ENCODE data around the gene CRIP2.

The CRIP2 gene

DNA sequence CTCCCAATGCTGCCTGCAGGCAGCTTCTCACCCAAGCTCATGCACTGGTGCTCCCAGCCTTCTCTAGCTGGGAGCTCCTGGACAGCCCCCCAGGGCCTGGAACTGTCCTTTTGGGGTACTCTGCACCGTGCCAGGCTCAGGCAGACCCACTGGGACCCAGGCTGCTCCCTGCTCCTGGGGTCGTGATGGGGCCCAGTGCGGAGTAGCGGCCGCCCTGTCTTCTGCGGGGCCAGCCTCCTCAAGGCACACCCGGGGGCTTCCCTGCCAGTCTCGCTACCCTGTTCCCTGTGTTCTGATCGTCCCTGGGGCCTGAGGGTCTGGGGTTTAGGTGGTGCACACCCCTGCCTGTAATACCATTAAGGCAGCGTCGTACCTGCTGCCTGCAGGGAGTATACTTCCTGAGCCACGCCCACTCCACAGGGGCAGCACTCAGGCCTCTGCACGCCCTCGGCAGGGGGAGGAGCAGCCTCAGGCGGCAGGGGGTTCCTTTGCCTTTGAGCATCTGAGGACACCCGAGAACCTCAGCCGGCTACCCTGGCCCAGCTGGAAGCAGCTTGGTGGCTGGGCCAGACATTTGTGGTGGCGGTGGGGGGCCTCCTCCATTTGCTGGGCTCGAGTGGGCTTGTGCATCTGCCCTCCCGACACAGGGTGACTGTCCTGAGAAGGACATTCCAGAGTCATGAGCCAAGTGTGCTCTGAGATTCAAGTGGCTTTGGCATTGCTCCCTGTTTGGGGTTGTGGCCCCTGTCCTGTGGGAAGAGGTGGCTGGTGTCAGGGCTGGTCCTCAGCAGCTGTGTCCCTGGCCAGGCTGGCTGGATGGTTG is 9.2 kb upstream of the CRIP2 start:
- no peak for FAIRE-seq

DNA sequence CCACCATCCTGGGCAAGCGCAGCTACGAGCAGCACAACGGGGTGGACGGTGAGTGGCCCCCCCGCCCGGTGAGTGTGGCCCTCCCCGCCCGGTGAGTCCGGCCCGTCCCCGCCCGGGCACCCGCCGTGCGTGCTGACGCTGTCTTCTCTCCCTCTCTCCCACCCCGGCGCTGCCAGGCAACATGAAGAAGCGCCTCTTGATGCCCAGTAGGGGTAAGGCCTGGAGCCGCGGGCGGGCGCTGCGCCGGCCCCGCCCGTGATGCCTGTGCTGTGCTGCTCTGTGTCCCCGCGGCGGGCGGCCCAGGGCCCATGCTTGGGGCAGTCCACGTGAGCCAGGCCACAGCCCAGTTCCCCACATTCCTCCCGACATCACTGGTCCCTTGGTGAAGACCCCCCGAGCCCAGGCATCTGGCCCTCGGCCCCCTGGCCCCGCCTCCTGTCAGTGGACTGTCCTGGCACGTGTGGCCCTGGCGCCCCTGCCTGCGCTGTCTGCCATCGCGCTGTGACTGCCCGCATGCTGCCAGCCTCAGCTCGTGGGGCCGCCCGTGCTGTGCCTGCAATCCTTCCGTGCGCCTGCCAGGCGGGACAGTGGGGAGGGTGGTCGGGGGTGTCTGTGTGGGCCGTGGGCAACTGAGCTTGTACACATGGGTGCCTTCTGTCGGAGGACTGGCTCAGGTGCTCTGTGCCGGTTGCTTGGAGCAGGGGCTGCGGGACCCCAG is 7.9 kb upstream of the CRIP2 start:
- FAIRE-seq: no peak

DNA sequence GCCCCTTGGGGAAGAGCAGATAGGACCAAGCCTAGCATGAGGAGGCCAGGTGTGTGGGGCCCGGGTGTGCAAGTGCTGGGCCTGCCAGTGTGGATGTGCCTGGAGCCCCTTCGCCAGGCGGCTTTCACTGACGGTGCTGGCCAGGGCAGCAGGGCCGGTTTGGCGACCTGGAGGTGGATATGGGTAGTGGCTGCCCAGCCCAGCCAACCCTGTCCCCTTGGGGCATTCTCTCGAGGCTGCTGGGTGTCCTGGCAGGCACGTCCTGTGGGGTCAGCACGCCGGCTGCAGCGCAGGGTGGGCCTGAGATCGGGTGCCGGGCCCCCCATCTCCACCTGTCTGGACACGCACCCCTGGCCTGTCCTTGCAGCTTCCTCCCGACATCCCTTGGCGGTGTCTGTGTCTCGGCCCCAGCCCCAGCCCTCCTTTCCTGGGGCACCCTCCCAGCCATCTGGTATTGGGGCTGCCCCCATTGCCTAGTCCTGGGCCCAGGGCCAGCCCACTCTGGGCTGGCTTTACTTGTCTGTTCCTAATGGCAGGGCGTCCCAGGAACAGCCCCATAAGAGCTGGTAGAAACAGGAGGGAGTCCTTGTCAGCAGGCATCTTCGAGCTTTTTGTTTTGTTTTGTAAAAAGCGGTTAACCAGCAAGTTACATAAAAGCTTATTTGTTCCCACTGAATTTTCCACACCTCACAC is 7.2 kb upstream of the CRIP2 start:
- no peak for FAIRE-seq

DNA sequence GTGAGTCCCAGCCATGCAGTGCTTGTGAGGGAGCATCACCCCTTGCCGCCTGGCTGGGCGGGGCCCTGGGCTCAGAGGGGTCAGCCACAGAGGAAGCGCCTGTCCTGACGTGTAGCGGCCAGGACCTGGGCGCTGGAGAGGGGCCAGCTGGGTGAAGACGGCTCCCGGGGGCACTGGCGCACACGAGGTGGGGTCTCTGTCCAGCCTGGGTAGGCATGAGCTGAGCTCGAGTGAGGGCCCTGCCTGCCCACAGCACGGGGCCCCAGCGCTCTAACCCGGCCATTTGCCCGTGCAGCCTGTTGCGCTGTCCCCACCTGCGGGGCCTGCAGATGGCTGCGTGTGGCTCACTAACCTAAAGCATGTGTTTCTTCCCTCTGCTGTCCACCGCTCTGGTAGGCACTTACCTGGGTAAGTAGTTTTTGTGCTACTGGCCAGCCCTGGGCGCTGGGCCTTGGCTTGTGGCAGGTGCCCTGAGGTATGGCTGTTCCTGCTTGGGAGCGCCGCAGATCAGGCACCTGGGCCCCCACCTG is 6.6 kb upstream of the CRIP2 start:
- no peak for FAIRE-seq

DNA sequence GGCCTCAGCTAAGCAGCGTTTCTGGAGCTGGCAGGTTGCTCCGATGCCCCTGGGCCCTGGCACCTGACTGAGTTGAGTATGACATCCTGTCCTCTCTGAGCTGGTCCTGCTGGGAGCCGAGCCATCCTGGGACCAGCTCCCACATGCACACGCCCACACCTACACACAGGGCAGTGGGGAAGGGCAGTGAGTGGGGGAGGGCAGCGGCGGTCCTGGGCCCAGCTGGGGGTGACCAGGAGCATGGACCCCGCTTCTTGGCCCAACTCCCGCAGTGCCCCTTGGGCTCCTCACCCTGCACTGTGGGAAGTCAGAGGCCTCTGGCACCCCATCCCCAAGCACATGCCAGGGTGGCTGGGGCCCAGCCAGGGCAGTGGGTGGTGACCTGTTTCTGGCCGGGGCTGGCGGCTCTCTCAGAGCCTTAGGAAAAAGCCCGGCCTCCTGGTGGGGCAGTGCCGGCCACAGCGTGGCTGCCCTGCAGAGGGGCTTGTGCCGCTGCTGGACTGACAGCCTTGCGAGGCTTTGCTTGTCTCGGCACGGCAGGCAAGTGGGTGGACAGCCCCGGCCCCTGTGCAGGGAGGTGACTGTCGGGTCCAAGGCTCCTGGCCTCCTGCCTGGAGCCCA is 5.9 kb upstream of the CRIP2 start:
- FAIRE-seq: no peak

DNA sequence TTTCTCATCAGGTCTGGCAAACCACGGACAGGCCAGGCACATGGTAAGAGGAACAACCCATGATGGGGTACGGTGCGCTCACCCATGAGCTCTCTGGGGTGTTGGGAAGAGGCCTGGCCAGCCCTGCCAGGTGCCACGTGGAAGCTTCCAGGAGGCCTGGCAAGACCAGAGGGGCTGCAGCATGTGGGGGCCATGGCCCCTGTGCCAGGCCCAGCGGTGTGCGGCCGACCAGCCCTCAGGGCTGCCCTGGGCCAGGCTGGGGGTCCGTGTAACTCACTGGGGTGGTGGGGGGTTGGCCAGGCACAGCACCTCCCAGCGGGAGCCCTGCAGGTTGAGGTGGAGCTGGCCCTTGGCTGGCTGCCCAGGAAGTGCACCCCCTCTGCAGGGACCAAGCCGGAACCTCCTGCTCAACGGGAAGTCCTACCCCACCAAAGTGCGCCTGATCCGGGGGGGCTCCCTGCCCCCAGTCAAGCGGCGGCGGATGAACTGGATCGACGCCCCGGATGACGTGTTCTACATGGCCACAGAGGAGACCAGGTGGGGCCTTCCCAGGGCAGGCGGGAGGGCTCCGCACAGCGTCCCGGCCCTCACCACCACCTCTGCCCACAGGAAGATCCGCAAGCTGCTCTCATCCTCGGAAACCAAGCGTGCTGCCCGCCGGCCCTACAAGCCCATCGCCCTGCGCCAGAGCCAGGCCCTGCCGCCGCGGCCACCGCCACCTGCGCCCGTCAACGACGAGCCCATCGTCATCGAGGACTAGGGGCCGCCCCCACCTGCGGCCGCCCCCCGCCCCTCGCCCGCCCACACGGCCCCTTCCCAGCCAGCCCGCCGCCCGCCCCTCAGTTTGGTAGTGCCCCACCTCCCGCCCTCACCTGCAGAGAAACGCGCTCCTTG is 4.9 kb upstream of the CRIP2 start:
- no peak for FAIRE-seq

DNA sequence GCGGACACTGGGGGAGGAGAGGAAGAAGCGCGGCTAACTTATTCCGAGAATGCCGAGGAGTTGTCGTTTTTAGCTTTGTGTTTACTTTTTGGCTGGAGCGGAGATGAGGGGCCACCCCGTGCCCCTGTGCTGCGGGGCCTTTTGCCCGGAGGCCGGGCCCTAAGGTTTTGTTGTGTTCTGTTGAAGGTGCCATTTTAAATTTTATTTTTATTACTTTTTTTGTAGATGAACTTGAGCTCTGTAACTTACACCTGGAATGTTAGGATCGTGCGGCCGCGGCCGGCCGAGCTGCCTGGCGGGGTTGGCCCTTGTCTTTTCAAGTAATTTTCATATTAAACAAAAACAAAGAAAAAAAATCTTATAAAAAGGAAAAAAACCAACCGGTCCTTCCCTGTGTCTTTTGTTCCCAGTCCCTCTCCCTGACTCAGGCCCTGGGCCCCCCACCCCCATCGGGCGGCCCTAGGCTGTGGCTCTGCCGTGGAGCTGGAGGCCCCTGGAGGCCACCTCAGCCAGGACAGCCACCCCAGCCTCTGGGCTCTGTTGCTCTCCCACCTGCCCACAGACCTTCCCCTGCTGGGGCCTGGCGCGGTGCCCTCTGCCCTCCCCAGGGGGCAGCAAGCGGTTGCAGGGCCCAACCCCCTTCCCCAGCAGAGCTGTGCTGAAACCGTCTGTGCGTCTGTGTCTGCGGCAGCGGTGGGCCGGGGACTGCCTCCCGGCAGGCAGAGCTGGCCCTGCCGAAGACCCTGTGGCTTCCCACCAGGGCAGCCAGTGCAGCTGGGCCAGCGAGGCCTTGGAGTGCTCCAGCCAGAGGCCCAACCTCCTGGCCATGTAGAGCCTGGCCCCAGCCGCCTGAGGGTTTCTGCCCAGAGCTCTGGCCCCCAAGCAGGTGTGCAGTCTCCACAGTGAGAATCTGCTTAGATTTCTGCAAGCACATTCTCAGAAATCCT is 4.0 kb upstream of the CRIP2 start:
- peak; percentile 76 for FAIRE-seq

DNA sequence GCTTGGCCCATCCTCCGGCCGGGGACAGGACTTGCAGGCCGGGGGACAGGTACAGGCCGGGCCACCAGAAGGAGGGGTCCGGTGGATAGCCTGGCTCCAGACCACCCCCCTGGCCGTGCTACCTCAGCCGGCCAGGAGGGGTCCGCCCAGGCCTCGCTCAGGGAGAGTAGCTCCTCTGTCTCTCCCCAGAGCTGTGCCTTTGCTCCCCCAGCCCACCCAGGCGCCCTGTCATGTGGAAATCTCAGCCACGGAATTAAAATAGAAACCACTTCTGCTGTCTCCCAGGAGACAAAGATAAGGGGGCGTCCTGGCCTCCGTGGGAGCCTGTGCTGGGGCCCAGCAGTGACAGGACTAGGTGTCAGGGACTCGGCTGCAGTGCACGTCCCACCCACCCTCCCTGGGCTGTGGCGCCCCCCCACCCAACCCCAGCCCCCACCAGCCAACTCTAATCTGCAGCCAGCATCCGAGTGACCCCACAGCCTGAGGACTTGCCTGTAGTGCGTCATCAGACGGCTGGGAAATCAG is 3.3 kb upstream of the CRIP2 start:
- FAIRE-seq: no peak

DNA sequence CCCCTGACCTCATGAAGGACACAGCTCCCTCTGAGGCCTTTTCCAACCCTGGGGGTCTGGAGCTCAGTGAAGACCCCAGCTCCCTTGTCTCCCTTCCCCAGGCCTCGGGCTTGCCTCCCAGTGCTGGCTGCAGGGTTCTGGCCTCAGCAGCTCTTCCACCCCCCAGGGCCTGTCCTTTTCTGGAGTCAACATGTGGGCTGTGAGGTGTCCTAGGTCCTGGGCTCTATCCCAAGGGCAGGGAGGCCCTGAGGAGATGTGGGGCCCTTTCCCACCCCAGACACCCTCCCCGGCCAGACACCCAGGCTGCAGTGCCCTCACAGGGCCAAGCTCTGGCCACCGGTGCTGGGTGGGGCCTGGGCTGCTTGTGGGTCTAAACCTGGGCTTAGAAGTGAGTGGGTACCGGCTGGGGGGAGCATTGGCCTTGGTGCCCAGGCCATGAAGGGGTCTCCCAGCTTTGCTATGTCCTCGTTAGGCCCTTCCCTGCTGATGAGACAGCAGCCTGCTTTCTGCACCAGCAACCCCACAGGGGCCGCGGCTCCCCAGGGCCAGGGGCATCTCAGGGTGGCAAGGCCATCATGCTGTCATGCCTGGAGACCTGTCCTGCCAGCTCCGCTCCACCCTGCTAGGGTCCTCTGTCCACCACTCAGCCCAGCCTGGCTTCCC is 2.7 kb upstream of the CRIP2 start:
- no peak for FAIRE-seq

DNA sequence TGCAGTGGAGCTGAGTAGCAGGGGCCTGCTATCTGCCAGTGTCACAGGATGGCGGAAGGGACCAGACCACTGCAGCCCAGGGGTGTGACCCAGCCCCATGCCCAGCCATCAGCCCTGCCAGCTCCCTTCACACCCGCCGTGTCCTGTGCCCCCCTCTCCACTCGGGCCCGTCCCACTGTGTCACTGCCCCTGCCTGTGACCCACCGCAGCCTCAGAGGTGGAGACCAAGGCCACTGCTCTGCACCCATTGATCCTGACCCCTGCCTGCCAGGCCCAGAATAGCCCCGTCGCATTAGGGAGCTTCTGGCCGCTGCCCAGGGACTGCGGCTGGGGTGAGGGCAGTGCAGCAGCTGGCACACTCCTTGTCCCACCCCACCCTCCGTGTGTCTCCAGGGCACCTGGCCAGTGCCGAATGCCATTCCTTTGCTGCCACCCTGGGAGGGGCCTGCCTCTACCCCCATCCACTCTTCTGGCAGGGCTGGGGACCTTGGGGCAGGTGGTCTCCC is 2.1 kb upstream of the CRIP2 start:
- no peak for FAIRE-seq

DNA sequence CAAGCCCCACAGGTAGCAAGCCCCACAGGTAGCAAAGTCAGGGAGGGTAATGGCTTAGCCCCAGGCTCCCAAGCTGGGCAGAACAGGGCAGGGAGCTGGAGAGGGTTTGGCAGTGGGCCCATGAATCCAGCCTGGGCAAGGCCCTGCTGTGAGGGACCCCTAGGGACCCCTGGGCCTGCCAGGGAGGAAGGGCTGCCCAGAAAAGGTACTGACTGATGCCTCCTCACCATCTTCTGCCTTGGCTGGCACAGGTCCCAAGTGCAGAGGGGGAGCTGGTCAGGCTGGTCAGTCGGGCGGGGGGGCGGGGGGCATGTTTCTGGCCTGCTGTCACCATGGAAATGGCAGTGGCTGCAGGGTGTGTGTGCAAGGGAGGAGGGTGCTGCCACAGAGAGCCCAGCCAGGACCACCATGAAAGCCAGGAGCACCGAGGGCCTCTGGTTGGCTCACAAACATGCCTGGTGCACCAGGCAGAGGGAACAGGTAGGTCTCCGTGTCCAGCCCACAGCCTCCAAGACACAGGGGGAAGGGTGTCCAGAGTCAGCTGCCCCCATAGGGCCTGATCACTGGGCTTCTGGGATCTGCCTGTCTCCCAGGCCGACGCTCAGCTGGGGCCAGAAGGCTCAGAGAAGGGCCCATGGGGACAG is 1.5 kb upstream of the CRIP2 start:
- no peak for FAIRE-seq

DNA sequence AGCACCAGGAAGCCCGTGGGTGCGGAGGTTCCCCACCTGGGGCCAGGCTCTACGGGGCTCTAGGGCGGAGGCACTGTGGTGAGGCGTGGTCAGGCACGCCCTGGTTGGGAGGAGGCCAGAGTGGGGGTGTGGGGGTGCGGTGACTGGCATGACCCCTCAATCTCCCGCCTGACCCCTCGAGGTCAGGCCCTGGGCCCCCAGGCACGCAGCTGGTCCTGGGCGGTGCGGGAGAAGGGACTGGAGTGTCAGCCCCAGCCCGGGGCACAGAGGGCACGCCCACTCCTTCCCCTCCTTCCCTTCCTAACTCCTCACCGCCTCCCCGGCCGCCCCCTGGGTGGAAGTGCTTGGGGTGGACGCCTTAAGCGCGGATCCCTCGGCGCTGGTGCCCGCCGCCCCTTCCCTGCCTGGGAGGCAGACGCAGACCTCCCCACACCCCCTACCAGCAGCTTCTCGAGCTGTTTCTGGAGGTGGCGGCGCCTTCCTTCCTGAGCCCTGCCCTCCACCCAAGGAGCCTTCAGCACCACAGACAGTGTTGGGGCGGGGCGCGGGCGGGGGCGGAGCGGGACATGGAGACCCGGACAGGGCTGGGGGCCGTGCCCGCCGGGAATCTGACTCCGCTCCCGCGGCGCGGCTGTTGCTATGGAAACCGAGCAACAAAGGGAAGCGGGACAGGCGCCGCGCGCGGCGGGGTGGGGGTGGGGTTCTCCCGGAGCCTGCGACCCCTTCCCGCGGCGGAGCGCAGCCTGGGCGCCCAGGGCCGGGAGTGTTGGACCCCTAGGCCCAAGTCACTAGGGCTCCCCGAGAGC is 741 bp upstream of the CRIP2 start:
- FAIRE-seq: no peak

DNA sequence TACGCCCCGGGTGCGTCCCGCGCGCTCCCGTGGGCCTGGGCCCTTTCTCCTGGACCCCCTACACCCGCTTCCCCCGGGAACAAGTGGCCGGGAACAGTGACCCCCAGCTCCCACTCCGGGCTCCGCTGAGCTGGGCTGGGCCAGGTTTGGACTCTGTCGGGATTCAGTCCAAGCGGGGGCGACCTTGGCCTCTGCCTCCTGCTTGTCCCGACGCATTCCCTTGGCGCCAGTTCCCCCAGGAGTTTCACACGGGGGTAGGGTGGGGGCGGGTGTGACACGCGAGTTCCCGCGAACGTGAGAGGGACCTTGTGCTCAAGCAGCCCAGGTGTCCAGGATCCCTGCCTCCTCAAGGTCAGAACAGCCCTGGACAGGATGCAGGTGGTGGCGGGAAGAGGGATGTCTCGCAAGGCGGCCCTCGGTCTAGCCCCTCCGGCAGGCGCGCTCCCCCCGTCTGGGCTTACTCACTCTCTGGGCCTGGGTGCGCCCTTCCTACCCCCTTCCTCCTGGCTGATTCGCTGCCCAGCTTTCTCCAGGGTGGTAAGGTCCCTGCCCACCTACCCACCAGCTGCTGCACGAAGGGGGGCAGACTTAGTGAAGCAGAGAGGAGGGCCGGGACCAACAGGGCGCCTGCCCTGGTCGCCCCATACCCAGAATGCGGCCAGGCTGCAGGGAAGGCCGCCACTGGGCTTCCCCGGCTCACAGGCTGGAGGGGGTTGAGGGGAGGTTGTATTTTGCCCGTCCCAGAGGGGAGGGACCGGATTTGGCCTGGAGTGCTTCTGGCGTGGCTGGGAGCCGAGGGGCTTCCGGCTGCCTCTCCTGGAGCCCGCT is 862 bp downstream of the CRIP2 start:
- FAIRE-seq: no peak

DNA sequence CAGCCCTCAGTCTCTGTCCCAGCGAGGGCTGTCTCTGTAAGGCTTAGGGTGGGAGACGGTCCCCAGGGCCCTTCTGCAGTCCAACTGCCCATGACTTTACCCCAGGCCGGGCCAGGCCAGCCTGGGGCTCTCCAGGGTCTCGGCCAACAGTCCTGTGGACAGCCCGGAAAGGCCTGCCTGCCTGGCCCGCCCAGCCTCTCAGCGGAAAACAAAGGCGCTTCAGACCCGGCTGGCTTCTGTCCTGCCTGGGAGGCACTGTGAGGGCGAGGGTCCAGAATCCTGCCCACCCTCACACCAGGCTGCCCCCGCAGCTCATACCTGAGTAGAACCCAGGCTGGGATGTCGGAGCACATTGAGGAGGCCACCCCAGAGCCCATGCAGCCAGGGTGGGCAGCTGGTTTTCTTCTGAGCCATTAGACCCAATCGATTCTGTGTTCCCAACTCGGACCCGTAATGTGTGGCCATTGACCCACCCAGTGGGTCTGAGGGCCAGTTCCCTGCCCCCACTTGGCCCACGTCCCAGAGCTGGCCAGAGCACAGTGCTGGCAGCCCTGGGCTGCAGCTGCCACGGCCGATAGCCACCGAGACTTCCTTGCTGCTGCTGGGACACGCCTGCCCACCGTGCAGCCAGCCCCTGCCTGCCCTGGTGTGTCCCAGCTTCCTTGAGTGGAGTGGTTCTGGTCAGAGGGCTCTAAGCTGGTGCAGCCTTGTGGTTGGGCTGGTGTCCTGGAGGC is 1.6 kb downstream of the CRIP2 start:
- no peak for FAIRE-seq

DNA sequence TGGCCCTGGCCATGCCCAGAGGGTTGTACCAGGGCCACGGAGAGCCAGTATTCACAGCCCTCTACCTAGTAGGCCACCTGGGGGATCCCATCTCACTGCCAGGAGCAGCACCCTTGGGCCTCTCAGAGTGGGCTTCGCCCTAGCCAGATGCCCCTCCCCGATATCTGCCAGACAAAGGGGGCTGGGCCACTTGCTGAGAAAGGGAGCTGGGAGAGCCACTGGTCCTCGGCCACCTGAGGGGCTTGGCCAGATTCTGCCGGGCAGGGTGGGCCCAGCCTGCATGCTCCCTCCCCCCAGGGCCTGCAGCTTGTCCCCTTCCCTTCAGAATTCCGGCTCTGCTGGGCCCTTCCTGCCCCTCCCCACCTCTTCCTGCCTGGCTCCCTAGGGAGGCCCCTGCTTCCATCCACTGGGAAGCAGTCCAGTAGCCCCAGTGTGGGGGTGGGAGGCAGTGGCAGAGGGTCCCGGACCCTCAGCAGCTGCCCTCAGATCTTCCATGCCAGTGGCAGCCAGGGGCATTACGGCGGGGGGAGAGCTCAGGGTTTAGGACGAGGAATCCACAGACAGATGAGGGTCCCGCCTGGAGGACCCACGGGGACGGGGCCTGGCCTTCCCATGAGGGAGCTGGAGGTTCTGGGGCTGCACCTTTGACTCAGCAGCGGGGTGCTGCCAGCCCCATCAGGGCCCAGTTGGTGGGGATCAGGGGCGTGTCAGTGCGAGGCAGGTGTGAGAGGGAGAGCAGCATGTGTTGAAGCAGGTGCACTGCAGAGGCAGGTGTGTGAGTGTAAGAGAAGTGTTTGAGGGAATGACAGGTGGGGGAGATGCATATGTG is 2.4 kb downstream of the CRIP2 start:
- no peak for FAIRE-seq

Data from G401.6 (cell line).